Hematopoietic multipotent progenitor cell treated with erythropoietin and hydrocortisone succinate and interleukin-3 and kit ligand, for 6 days (in vitro differentiated cells): ENCODE results near the gene ADAMTS1.

Experiments
- DNase-seq: peaks from one replicate; pipeline ENCODE4 v3.0.0-alpha.2; 2015

The ADAMTS1 gene

GRCh38 chr21:26844258-26845065, 747 bp downstream of the ADAMTS1 start:
- DNase-seq: peak; percentile 25

- DNase-seq: peak; percentile 20
These were observed 1.3 kb downstream of the ADAMTS1 start for GRCh38 chr21:26843933-26844257.

- peak; percentile 58 for DNase-seq
These were observed 2.0 kb downstream of the ADAMTS1 start for GRCh38 chr21:26842974-26843932.

GRCh38 chr21:26842300-26842699, 2.9 kb downstream of the ADAMTS1 start:
- DNase-seq: no peak

GRCh38 chr21:26840912-26841311, 4.3 kb downstream of the ADAMTS1 start:
- DNase-seq: no peak

- DNase-seq: no peak
These were observed 5.0 kb downstream of the ADAMTS1 start for GRCh38 chr21:26840201-26840600.

- DNase-seq: no peak
These were observed 7.7 kb downstream of the ADAMTS1 start for GRCh38 chr21:26837539-26837938.

- DNase-seq: no peak
These were observed 8.7 kb downstream of the ADAMTS1 start for GRCh38 chr21:26836528-26836927.

- DNase-seq: no peak
These were observed 9.4 kb downstream of the ADAMTS1 start for GRCh38 chr21:26835714-26836265.

- DNase-seq: peak; percentile 11
These were observed 10.0 kb downstream of the ADAMTS1 start for GRCh38 chr21:26835027-26835713.

- DNase-seq: peak; percentile 30
These were observed 10.9 kb downstream of the ADAMTS1 start for GRCh38 chr21:26834181-26834905.

- no peak for DNase-seq
These were observed 11.7 kb downstream of the ADAMTS1 start for GRCh38 chr21:26833460-26833939.

GRCh38 chr21:26833011-26833410, 12.2 kb downstream of the ADAMTS1 start:
- no peak for DNase-seq

- DNase-seq: no peak
These were observed 12.7 kb downstream of the ADAMTS1 start for GRCh38 chr21:26832546-26832945.

- no peak for DNase-seq
These were observed 18.4 kb downstream of the ADAMTS1 start for GRCh38 chr21:26826801-26827200.

GRCh38 chr21:26820509-26820908, 24.7 kb downstream of the ADAMTS1 start:
- no peak for DNase-seq

GRCh38 chr21:26819740-26820324, 25.4 kb downstream of the ADAMTS1 start:
- no peak for DNase-seq

GRCh38 chr21:26818906-26819305, 26.3 kb downstream of the ADAMTS1 start:
- no peak for DNase-seq

- DNase-seq: no peak
These were observed 30.0 kb downstream of the ADAMTS1 start for GRCh38 chr21:26815197-26815596.

GRCh38 chr21:26814386-26814785, 30.8 kb downstream of the ADAMTS1 start:
- DNase-seq: no peak

GRCh38 chr21:26813426-26813998, 31.7 kb downstream of the ADAMTS1 start:
- no peak for DNase-seq
